GM23338 (cell line): ENCODE results near the gene CPT2. TPM values are rescaled to one million over a fixed set of nuclear protein-coding genes. Genes with fewer than 3 reads are reported as not detected.

Experiments used
- ATAC-seq: fragments of 200-7000 bp; cut with Tn5 transposase; 3 replicates; pipeline ENCODE4 v1.9.1; 2020
- DNase-seq: peaks from one replicate; pipeline ENCODE4 v3.0.0-alpha.2; 2015; ENCODE audit warnings: low spot score
- H2AFZ ChIP-seq: fragments of 200-600 bp; sonication (generic); 2 replicates; pipeline ENCODE4 v1.8.0; 2016; ENCODE audit warnings: antibody characterized with exemption, mild to moderate bottlenecking, moderate library complexity
- H3F3A ChIP-seq: fragments of 200-600 bp; sonication (generic); replicated peaks from 2 replicates; pipeline ENCODE4 v1.8.0; 2017; ENCODE audit warnings: antibody characterized with exemption, mixed run types, low read depth
- H3K27ac ChIP-seq: fragments of 200-600 bp; sonication (generic); 2 replicates; pipeline ENCODE4 v1.6.1; 2016; ENCODE audit warnings: low read depth
- H3K27me3 ChIP-seq: fragments of 200-600 bp; sonication (generic); 2 replicates; pipeline ENCODE4 v1.8.0; 2016; ENCODE audit warnings: mild to moderate bottlenecking, mixed run types, moderate library complexity; ENCODE audit not compliant: insufficient read depth
- H3K36me3 ChIP-seq: fragments of 200-600 bp; sonication (generic); 2 replicates; pipeline ENCODE4 v1.8.0; 2016; ENCODE audit warnings: mild to moderate bottlenecking; ENCODE audit not compliant: insufficient read depth
- H3K4me1 ChIP-seq: fragments of 200-600 bp; sonication (generic); 2 replicates; pipeline ENCODE4 v1.8.0; 2016; ENCODE audit warnings: mild to moderate bottlenecking, moderate library complexity; ENCODE audit not compliant: insufficient read depth
- H3K4me2 ChIP-seq: fragments of 200-600 bp; sonication (generic); 2 replicates; pipeline ENCODE4 v1.7.1; 2017; ENCODE audit warnings: mixed run types
- H3K4me3 ChIP-seq: fragments of 200-600 bp; sonication (generic); 2 replicates; pipeline ENCODE4 v1.6.1; 2016; ENCODE audit warnings: mixed run types
- H3K79me2 ChIP-seq: fragments of 200-600 bp; sonication (generic); replicated peaks from 2 replicates; pipeline ENCODE4 v1.8.0; 2017; ENCODE audit warnings: mild to moderate bottlenecking; ENCODE audit not compliant: insufficient read depth
- H3K9me2 ChIP-seq: fragments of 200-600 bp; sonication (generic); 2 replicates; pipeline ENCODE4 v1.8.0; 2017; ENCODE audit not compliant: insufficient read depth
- H4K20me1 ChIP-seq: fragments of 200-600 bp; sonication (generic); replicated peaks from 2 replicates; pipeline ENCODE4 v1.8.0; 2017; ENCODE audit warnings: mild to moderate bottlenecking; ENCODE audit not compliant: insufficient read depth
- H3K27ac Mint-ChIP-seq: 2 replicates; pipeline ENCODE4 v1.8.0; 2020; ENCODE audit warnings: inconsistent platforms, mild to moderate bottlenecking, moderate library complexity, mixed read lengths
- H3K27me3 Mint-ChIP-seq: 3 replicates; pipeline ENCODE4 v1.8.0; 2022; ENCODE audit warnings: low read depth, mild to moderate bottlenecking, moderate library complexity, mixed read lengths, inconsistent platforms; ENCODE audit not compliant: insufficient read depth, poor library complexity
- H3K36me3 Mint-ChIP-seq: 3 replicates; pipeline ENCODE4 v1.8.0; 2021; ENCODE audit warnings: low read depth, mild to moderate bottlenecking, inconsistent platforms, moderate library complexity, mixed read lengths
- H3K4me1 Mint-ChIP-seq: 3 replicates; pipeline ENCODE4 v1.8.0; 2020; ENCODE audit warnings: mild to moderate bottlenecking, inconsistent platforms, mixed read lengths
- H3K4me3 Mint-ChIP-seq: 3 replicates; pipeline ENCODE4 v1.8.0; 2021; ENCODE audit warnings: moderate library complexity, mild to moderate bottlenecking, inconsistent platforms, mixed read lengths
- H3K9me3 Mint-ChIP-seq: 3 replicates; pipeline ENCODE4 v1.8.0; 2020; ENCODE audit warnings: moderate library complexity, mild to moderate bottlenecking, inconsistent platforms, mixed read lengths
- CREB1 ChIP-seq: fragments of 250-450 bp; sonication (Bioruptor Pico); IDR thresholded peaks from 2 replicates; pipeline ENCODE4 v1.5.0; 2020; ENCODE audit warnings: low read depth, mild to moderate bottlenecking, moderate library complexity
- CTCF ChIP-seq, 2 experiments: fragments of 200-600 bp in 1 of 2; sonication (generic) in 1 of 2; conservative IDR thresholded peaks; 2 replicates each; pipeline versions ENCODE4 v1.5.1 to v1.6.1; 2016 to 2017; ENCODE audit warnings: antibody characterized with exemption in 2 of 2, low read depth in 2 of 2, mild to moderate bottlenecking in 2 of 2, moderate library complexity in 1 of 2
- ETS1 ChIP-seq: IDR thresholded peaks from 2 replicates; pipeline ENCODE4 v1.6.1; 2016; ENCODE audit warnings: antibody characterized with exemption
- EZH2 ChIP-seq: fragments of 200-600 bp; sonication (generic); IDR thresholded peaks from one replicate; pipeline ENCODE4 v1.8.0; 2017; ENCODE audit warnings: antibody characterized with exemption, mild to moderate bottlenecking, low read depth; ENCODE audit not compliant: unreplicated experiment
- EZH2phosphoT487 ChIP-seq: fragments of 200-600 bp; sonication (generic); IDR thresholded peaks from one replicate; pipeline ENCODE4 v1.8.1; 2018; ENCODE audit warnings: antibody characterized with exemption; ENCODE audit not compliant: unreplicated experiment
- JUNB ChIP-seq: IDR thresholded peaks from one replicate; pipeline ENCODE4 v1.6.1; 2016; ENCODE audit warnings: antibody characterized with exemption; ENCODE audit not compliant: unreplicated experiment
- NANOG ChIP-seq: IDR thresholded peaks from 2 replicates; pipeline ENCODE4 v1.6.1; 2016; ENCODE audit warnings: antibody characterized with exemption, borderline replicate concordance
- POLR2AphosphoS5 ChIP-seq: IDR thresholded peaks from 2 replicates; pipeline ENCODE4 v1.6.1; 2016; ENCODE audit warnings: antibody characterized with exemption, low read depth
- REST ChIP-seq: IDR thresholded peaks from one replicate; pipeline ENCODE4 v1.6.1; 2018; ENCODE audit warnings: antibody characterized with exemption; ENCODE audit not compliant: unreplicated experiment
- STAT1 ChIP-seq: IDR thresholded peaks from one replicate; pipeline ENCODE4 v1.6.1; 2016; ENCODE audit warnings: antibody characterized with exemption; ENCODE audit not compliant: unreplicated experiment
- ZNF114 ChIP-seq: fragments of 250-450 bp; sonication (Bioruptor Pico); IDR thresholded peaks from 2 replicates; pipeline ENCODE4 v1.5.0; 2020; ENCODE audit warnings: mild to moderate bottlenecking, moderate library complexity
- ZNF331 ChIP-seq: fragments of 250-450 bp; sonication (Bioruptor Pico); IDR thresholded peaks from 2 replicates; pipeline ENCODE4 v1.5.0; 2020; ENCODE audit warnings: low read depth, mild to moderate bottlenecking, moderate library complexity
- ZNF462 ChIP-seq: fragments of 250-450 bp; sonication (Bioruptor Pico); IDR thresholded peaks from 2 replicates; pipeline ENCODE4 v1.5.0; 2020; ENCODE audit warnings: mild to moderate bottlenecking, moderate library complexity
- polyA plus RNA-seq: library from polyadenylated mRNA; unstranded; fragments of >200 nt; fragmentation: Nextera tagmentation; extraction: Ambion mirVana; gene quantifications from 2 replicates; pipeline ENCODE4 v1.2.1, GENCODE V29; 2016
- total RNA-seq: library from RNA; depleted of rRNA; stranded (reverse); fragments of >200 nt; shearing (Covaris generic); gene quantifications from 2 replicates; pipeline ENCODE4 v1.2.3, GENCODE V29; 2014

CPT2 gene
- total and polyA plus RNA-seq, 2 experiments from 2014 or later = 11.2 to 30.6 TPM

- Histone ChIP-seq H3K79me2 (peaks cover 8% of the 10 kb centered on the region), H3K27ac (peak overlapping the region; percentile 70), H3K9me2 (no peaks in the 10 kb centered on the region), H3K27me3 (peaks cover 4% of the 10 kb centered on the region; the same call in 1 of the 2 replicates), H3K4me1 (peaks cover 11% of the 10 kb centered on the region), H4K20me1 (0 out of 2 replicates have a peak, but pooled peaks cover 5% of the 10 kb centered on the region), H3F3A (no peaks in the 10 kb centered on the region), H3K4me2 (peak overlapping the region; percentile 92), H3K4me3 (peak overlapping the region; percentile 94), H3K36me3 (no peaks in the 10 kb centered on the region), H2AFZ (peak overlapping the region; percentile 69)
- Mint-ChIP-seq H3K27me3 (peaks cover 17% of the 10 kb centered on the region), H3K36me3 (peaks cover 11% of the 10 kb centered on the region), H3K27ac (peak overlapping the region; percentile 93), H3K4me1 (peaks cover 20% of the 10 kb centered on the region), H3K4me3 (peak overlapping the region; percentile 97), H3K9me3 (no peaks in the 10 kb centered on the region; the same call in 2 of the 3 replicates)
- no peak for TF ChIP-seq REST
- no peak for TF ChIP-seq POLR2AphosphoS5
- TF ChIP-seq ZNF331 = no peak
- no peak for TF ChIP-seq CREB1 (CRISPR knock-in tag)
- no peak for TF ChIP-seq STAT1
- TF ChIP-seq CTCF (conservative IDR thresholded peaks at IDR 0.05; ENCODE audit: low read depth in 2 of 2) = no peak
- no peak for TF ChIP-seq JUNB
- no peak for TF ChIP-seq NANOG
- no peak for TF ChIP-seq ETS1
- no peak for TF ChIP-seq ZNF114 (CRISPR knock-in tag)
- no peak for TF ChIP-seq ZNF462 (CRISPR knock-in tag)
- TF ChIP-seq EZH2phosphoT487 = no peak
- no peak for TF ChIP-seq EZH2
- DNase-seq (no peak), ATAC-seq (peak; percentile 16)
Measured at GRCh38 chr1:53197291-53198200, 922 bp downstream of the CPT2 start.
